Measurements from ENCODE around the gene DNASE1L3. TPM values are rescaled to one million over a fixed set of nuclear protein-coding genes. Genes with fewer than 3 reads are reported as not detected.

Gene DNASE1L3
- polyA plus RNA-seq, 1 donor from 2014 or later, result not detected

- no peaks in the 10 kb centered on the region for H3K79me2 ChIP-seq (replicated peaks; ENCODE audit: insufficient read depth, low read length)
- no peaks in the 10 kb centered on the region for H3K9me3 ChIP-seq (ENCODE audit: low read length)
- no peak overlapping the region for H3K4me2 ChIP-seq (ENCODE audit: low read length)
- H3K9ac ChIP-seq (ENCODE audit: low read length), result no peak overlapping the region
- H3F3A ChIP-seq (ENCODE audit: insufficient read depth, low read length, poor library complexity, severe bottlenecking), result no peaks in the 10 kb centered on the region
- no peak overlapping the region for H3K4me3 ChIP-seq (ENCODE audit: low read length)
- H3K9me2 ChIP-seq (ENCODE audit: insufficient read depth, low read length), result no peaks in the 10 kb centered on the region
- H3K27me3 ChIP-seq (ENCODE audit: insufficient read depth, low read depth, low read length), result no peaks in the 10 kb centered on the region
- H4K20me1 ChIP-seq (ENCODE audit: insufficient read depth), result no peaks in the 10 kb centered on the region
- no peak overlapping the region for H2AFZ ChIP-seq (ENCODE audit: low read depth, low read length)
- H3K36me3 ChIP-seq (ENCODE audit: insufficient read depth, low read length), result no peaks in the 10 kb centered on the region
- H3K27ac ChIP-seq (ENCODE audit: low read length), result no peak overlapping the region
- TF ChIP-seq RAD21 (conservative IDR thresholded peaks at IDR 0.05) (no peak), REST (IDR thresholded peaks at IDR 0.05; ENCODE audit: borderline replicate concordance) (no peak)
Measured at GRCh38 chr3:58197588-58197987, 13.2 kb downstream of the DNASE1L3 start.

GRCh38 chr3:58193682-58194407 lies 16.9 kb downstream of the DNASE1L3 start:
- H3K4me2 ChIP-seq (ENCODE audit: low read length), result no peak overlapping the region
- H3K9me3 ChIP-seq (ENCODE audit: low read length), result no peaks in the 10 kb centered on the region
- H3K79me2 ChIP-seq (replicated peaks; ENCODE audit: insufficient read depth, low read length), result no peaks in the 10 kb centered on the region
- H3K36me3 ChIP-seq (ENCODE audit: insufficient read depth, low read length), result no peaks in the 10 kb centered on the region
- no peak for TF ChIP-seq RAD21 (conservative IDR thresholded peaks at IDR 0.05)
- no peak for TF ChIP-seq SMC3 (conservative IDR thresholded peaks at IDR 0.05; ENCODE audit: poor library complexity)
- no peak for TF ChIP-seq REST (IDR thresholded peaks at IDR 0.05; ENCODE audit: borderline replicate concordance)
- TF ChIP-seq POLR2AphosphoS5 (IDR thresholded peaks at IDR 0.05), result no peak
- TF ChIP-seq EZH2 (IDR thresholded peaks at IDR 0.05; ENCODE audit: borderline replicate concordance, insufficient read depth, low read length, poor library complexity, severe bottlenecking), result no peak
- no peak for TF ChIP-seq TAF1 (IDR thresholded peaks at IDR 0.05; ENCODE audit: low read depth)
- H4K20me1 ChIP-seq (ENCODE audit: insufficient read depth), result no peaks in the 10 kb centered on the region
- H3K27me3 ChIP-seq (ENCODE audit: insufficient read depth, low read depth, low read length), result no peaks in the 10 kb centered on the region
- no peaks in the 10 kb centered on the region for H3F3A ChIP-seq (ENCODE audit: insufficient read depth, low read length, poor library complexity, severe bottlenecking)
- H3K27ac ChIP-seq (ENCODE audit: low read length), result no peak overlapping the region
- no peaks in the 10 kb centered on the region for H3K9me2 ChIP-seq (ENCODE audit: insufficient read depth, low read length)
- no peak overlapping the region for H3K4me3 ChIP-seq (ENCODE audit: low read length)
- no peak overlapping the region for H2AFZ ChIP-seq (ENCODE audit: low read depth, low read length)
- no peak overlapping the region for H3K9ac ChIP-seq (ENCODE audit: low read length)

Data from neural cell (in vitro differentiated cells).